SK-N-SH treated with all-trans-retinoic acid at 6 μM for 48 hours (cell line): ENCODE data around the gene TRIM37.

Experiments used
- ATAC-seq: fragments of 200-7000 bp; cut with Tn5 transposase; 3 replicates; pipeline ENCODE4 v1.9.1; 2020; ENCODE audit warnings: mild to moderate bottlenecking, moderate library complexity
- ARNTL ChIP-seq: fragments of 450-650 bp; formaldehyde crosslinking; IDR thresholded peaks from 2 replicates; pipeline ENCODE4 v1.5.0; 2020; ENCODE audit warnings: low read depth, mild to moderate bottlenecking, moderate library complexity, borderline replicate concordance
- BACH2 ChIP-seq: fragments of 250-450 bp; sonication (Bioruptor Pico); IDR thresholded peaks from 2 replicates; pipeline ENCODE4 v1.9.0; 2021; ENCODE audit warnings: mild to moderate bottlenecking, borderline replicate concordance
- CSDC2 ChIP-seq: fragments of 250-450 bp; sonication (Bioruptor Pico); IDR thresholded peaks from 2 replicates; pipeline ENCODE4 v1.5.0; 2020; ENCODE audit warnings: mild to moderate bottlenecking, moderate library complexity
- ESRRG ChIP-seq: fragments of 250-450 bp; sonication (Bioruptor Pico); IDR thresholded peaks from 2 replicates; pipeline ENCODE4 v1.6.1; 2021; ENCODE audit warnings: mild to moderate bottlenecking
- GLIS3 ChIP-seq: fragments of 250-450 bp; sonication (Bioruptor Pico); IDR thresholded peaks from 2 replicates; pipeline ENCODE4 v1.5.0; 2020; ENCODE audit warnings: mild to moderate bottlenecking, moderate library complexity
- ISL1 ChIP-seq: fragments of 250-450 bp; sonication (Bioruptor Pico); IDR thresholded peaks from 2 replicates; pipeline ENCODE4 v2.1.2; 2022; ENCODE audit warnings: mild to moderate bottlenecking, moderate library complexity
- OSR1 ChIP-seq: fragments of 250-450 bp; sonication (Bioruptor Pico); IDR thresholded peaks from 2 replicates; pipeline ENCODE4 v1.8.0; 2022; ENCODE audit warnings: moderate library complexity, mild to moderate bottlenecking, inconsistent platforms
- PPARA ChIP-seq: fragments of 250-450 bp; sonication (Bioruptor Pico); IDR thresholded peaks from 2 replicates; pipeline ENCODE4 v1.5.0; 2020; ENCODE audit warnings: mild to moderate bottlenecking, borderline replicate concordance
- RARB ChIP-seq: fragments of 250-450 bp; sonication (Bioruptor Pico); IDR thresholded peaks from 2 replicates; pipeline ENCODE4 v1.8.0; 2021; ENCODE audit warnings: mild to moderate bottlenecking, moderate library complexity
- SNAI2 ChIP-seq: fragments of 250-450 bp; sonication (Bioruptor Pico); IDR thresholded peaks from 2 replicates; pipeline ENCODE4 v1.5.0; 2020; ENCODE audit warnings: mild to moderate bottlenecking, moderate library complexity
- TOX ChIP-seq: fragments of 250-450 bp; sonication (Bioruptor Pico); IDR thresholded peaks from 2 replicates; pipeline ENCODE4 v1.8.0; 2021; ENCODE audit warnings: mild to moderate bottlenecking, moderate library complexity, borderline replicate concordance
- ZFP3 ChIP-seq: fragments of 250-450 bp; sonication (Bioruptor Pico); IDR thresholded peaks from 2 replicates; pipeline ENCODE4 v1.5.0; 2020; ENCODE audit warnings: mild to moderate bottlenecking, moderate library complexity
- ZFP30 ChIP-seq: fragments of 450-650 bp; formaldehyde crosslinking; IDR thresholded peaks from 2 replicates; pipeline ENCODE4 v1.5.0; 2022; ENCODE audit warnings: mild to moderate bottlenecking, moderate library complexity
- ZNF565 ChIP-seq: fragments of 450-650 bp; formaldehyde crosslinking; conservative IDR thresholded peaks from 2 replicates; pipeline ENCODE4 v1.5.0; 2020; ENCODE audit warnings: low read depth, mild to moderate bottlenecking, moderate library complexity
- ZNF8 ChIP-seq: fragments of 450-650 bp; formaldehyde crosslinking; IDR thresholded peaks from 2 replicates; pipeline ENCODE4 v1.5.0; 2020; ENCODE audit warnings: mild to moderate bottlenecking, moderate library complexity
- TF ChIP-seq, protein P1 (sequence below): fragments of 250-450 bp; sonication (Bioruptor Pico); IDR thresholded peaks from 2 replicates; pipeline ENCODE4 v1.8.0; 2021; ENCODE audit warnings: low read depth, mild to moderate bottlenecking, moderate library complexity, borderline replicate concordance
- TF ChIP-seq, protein P2 (sequence below): fragments of 250-450 bp; sonication (Bioruptor Pico); IDR thresholded peaks from 2 replicates; pipeline ENCODE4 v1.8.0; 2020; ENCODE audit warnings: mild to moderate bottlenecking, moderate library complexity, borderline replicate concordance
- TF ChIP-seq, protein P3 (sequence below): fragments of 250-450 bp; sonication (Bioruptor Pico); IDR thresholded peaks from 2 replicates; pipeline ENCODE4 v1.5.1; 2021; ENCODE audit warnings: mild to moderate bottlenecking, moderate library complexity

Gene TRIM37

DNA sequence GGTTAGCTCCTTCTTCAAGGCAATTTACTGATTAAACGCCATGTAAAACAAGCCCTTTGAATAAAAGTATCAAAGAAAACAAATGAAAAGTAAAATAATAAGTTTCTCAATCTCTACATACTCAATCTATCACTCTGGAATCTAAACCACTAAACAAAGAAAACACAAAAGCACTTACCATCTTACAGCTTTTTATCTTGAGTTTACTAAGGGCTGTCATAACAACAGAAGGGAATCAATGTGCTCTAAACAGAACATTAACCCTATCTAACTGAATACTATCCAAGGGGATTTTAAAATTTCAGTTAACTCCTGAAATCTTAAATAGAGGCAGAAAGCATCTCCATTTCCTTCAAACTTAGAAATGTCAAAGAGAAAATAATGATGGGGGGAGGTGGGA lies 44.9 kb upstream of the TRIM37 start:
- TF ChIP-seq ISL1 (peak; percentile 74), ARNTL (no peak), BACH2 (CRISPR knock-in tag) (no peak)
- no peak for ATAC-seq

DNA sequence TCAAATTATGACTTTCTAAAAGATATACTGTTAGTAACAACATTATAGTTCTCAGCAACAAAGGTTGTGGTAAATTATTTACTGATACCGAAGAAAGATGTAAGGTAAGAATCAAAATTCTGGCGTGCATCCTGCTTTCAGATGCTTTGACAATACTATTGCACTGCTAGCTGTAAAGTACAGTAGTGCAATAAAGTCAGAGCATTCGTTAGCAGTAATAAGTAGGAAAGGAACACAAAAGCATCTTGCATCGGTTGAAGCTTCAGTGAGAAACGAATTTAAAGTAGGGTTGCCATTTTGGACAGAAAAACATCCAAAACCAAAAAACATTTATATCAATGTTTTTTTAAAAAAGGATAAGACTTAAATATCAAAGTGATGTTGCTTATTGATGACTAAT lies 44.3 kb upstream of the TRIM37 start:
- ATAC-seq: no peak
- TF ChIP-seq SNAI2 (CRISPR knock-in tag) (no peak), GLIS3 (CRISPR knock-in tag) (no peak), ZNF8 (CRISPR knock-in tag) (no peak), ARNTL (no peak)
- TF ChIP-seq, protein P1, sequence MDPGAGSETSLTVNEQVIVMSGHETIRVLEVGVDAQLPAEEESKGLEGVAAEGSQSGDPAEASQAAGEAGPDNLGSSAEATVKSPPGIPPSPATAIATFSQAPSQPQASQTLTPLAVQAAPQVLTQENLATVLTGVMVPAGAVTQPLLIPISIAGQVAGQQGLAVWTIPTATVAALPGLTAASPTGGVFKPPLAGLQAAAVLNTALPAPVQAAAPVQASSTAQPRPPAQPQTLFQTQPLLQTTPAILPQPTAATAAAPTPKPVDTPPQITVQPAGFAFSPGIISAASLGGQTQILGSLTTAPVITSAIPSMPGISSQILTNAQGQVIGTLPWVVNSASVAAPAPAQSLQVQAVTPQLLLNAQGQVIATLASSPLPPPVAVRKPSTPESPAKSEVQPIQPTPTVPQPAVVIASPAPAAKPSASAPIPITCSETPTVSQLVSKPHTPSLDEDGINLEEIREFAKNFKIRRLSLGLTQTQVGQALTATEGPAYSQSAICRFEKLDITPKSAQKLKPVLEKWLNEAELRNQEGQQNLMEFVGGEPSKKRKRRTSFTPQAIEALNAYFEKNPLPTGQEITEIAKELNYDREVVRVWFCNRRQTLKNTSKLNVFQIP (CRISPR knock-in tag): no peak

DNA sequence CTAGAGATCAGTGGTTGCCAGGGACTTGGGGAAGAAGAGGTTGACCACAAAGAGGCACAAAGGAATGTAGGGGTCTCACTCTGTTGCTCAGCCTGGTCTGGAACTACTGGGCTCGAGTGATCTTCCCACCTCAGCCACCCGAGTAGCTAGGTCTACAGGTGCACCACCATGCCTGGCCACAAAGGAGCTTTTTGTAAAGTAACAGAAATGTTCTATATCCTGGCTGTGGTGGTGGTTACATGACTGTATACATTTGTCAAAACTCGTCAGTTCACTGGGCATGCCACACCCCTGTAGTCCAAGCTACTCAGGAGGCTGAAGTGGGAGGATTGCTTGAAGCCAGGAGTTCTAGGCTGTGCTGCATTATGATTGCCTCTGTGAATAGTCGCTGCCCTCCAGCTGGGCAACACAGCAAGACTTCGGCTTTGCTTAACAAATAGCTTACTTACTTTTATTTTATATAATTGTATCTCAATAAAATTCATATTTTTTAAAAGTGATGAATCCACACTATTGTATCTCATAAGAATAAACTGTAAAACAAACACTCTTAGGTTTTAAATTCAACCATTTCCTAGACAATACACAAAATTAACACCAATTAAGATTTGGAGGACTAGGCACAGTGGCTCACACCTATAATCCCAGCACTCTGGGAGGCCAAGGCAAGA lies 43.3 kb upstream of the TRIM37 start:
- ATAC-seq: no peak
- no peak for TF ChIP-seq SNAI2 (CRISPR knock-in tag)
- no peak for TF ChIP-seq CSDC2 (CRISPR knock-in tag)
- TF ChIP-seq PPARA (CRISPR knock-in tag): no peak
- TF ChIP-seq ZNF565 (CRISPR knock-in tag): no peak
- TF ChIP-seq TOX: no peak
- no peak for TF ChIP-seq ZFP3 (CRISPR knock-in tag)
- no peak for TF ChIP-seq BACH2 (CRISPR knock-in tag)
- TF ChIP-seq, protein P2, sequence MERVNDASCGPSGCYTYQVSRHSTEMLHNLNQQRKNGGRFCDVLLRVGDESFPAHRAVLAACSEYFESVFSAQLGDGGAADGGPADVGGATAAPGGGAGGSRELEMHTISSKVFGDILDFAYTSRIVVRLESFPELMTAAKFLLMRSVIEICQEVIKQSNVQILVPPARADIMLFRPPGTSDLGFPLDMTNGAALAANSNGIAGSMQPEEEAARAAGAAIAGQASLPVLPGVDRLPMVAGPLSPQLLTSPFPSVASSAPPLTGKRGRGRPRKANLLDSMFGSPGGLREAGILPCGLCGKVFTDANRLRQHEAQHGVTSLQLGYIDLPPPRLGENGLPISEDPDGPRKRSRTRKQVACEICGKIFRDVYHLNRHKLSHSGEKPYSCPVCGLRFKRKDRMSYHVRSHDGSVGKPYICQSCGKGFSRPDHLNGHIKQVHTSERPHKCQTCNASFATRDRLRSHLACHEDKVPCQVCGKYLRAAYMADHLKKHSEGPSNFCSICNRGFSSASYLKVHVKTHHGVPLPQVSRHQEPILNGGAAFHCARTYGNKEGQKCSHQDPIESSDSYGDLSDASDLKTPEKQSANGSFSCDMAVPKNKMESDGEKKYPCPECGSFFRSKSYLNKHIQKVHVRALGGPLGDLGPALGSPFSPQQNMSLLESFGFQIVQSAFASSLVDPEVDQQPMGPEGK (CRISPR knock-in tag): no peak
- no peak for TF ChIP-seq ISL1
- TF ChIP-seq, protein P3, sequence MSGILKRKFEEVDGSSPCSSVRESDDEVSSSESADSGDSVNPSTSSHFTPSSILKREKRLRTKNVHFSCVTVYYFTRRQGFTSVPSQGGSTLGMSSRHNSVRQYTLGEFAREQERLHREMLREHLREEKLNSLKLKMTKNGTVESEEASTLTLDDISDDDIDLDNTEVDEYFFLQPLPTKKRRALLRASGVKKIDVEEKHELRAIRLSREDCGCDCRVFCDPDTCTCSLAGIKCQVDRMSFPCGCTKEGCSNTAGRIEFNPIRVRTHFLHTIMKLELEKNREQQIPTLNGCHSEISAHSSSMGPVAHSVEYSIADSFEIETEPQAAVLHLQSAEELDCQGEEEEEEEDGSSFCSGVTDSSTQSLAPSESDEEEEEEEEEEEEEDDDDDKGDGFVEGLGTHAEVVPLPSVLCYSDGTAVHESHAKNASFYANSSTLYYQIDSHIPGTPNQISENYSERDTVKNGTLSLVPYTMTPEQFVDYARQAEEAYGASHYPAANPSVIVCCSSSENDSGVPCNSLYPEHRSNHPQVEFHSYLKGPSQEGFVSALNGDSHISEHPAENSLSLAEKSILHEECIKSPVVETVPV (CRISPR knock-in tag): no peak
- TF ChIP-seq ZFP30 (CRISPR knock-in tag): no peak
- TF ChIP-seq RARB: no peak
- TF ChIP-seq ESRRG (CRISPR knock-in tag): no peak
- no peak for TF ChIP-seq OSR1

DNA sequence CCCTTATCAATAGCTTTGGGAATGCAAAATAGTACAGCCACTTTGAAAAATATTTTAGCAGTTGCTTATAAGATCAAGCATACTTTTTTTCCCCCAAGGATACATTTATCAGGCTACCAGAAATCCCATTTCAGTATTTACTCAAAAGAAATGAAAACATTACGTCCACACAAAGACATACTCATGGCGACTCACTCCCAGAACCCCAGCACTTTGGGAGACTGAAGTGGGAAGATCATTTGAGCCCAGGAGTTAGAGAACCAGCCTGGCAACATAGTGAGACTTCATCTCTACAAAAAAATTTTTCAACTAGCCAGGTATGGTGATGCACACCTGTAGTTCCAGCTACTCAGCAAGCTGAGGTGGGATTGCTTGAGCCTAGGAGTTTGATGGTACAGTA lies 42.4 kb upstream of the TRIM37 start:
- peak; percentile 42; the same call in 2 of the 3 replicates for ATAC-seq
- no peak for TF ChIP-seq OSR1
- TF ChIP-seq PPARA (CRISPR knock-in tag): no peak
- TF ChIP-seq TOX: no peak
- TF ChIP-seq RARB: no peak
- TF ChIP-seq ISL1: no peak
- TF ChIP-seq, all 23 proteins: peak for 0

DNA sequence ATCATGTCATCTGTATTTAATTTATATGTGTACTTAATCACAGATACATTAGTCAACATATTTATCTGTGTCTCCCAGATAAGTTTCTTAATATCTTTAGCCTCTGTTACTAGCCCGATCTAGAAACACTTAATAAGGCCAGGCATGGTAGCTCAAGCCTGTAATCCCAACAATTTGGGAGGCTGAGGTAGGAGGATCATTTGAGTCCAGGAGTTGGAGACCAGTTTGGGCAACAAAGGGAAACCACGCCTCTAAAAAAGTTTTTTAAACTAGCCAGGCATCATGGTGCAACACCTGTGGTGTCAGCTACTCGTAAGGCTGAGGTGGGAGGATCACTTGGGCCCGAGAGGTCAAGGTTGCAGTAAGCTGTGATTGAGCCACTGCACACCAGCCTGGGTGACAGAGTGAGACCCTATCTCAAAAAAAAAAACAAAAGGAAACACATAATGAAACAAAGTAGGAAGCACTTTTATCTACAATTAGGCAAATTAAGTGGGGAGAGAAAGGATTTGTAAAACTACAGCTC lies 39.0 kb upstream of the TRIM37 start:
- no peak for ATAC-seq
- TF ChIP-seq, protein P1 (CRISPR knock-in tag): no peak
- TF ChIP-seq ZNF8 (CRISPR knock-in tag): no peak

DNA sequence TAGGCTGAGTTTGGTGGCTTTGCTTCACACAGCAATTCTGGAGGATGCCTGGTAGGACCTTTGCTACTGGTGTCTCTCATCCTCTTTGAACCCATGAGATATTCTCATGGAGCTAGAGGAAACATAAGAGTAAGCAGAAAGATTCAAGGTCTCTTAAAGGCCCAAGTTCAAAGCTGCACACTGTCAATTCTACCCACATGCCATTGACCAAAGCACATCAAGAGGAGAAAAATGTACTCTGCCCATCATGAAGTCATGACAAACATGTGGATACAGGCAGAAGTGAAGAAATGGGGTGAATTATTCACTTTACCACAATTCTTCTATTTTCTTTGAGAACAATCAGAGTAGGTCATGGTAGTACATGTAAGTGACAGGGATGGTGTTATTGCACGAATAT lies 35.2 kb upstream of the TRIM37 start:
- TF ChIP-seq ZFP3 (CRISPR knock-in tag): no peak
- ATAC-seq: no peak
